GM12892 (cell line): Measurements from ENCODE around the gene PLEKHA5.

ENCODE experiments used
- POLR2A ChIP-seq: IDR thresholded peaks from 2 replicates; pipeline ENCODE4 v1.6.1; 2011; ENCODE audit warnings: low read depth, low read length, control low read depth
- POLR2AphosphoS5 ChIP-seq: IDR thresholded peaks from 2 replicates; pipeline ENCODE4 v1.6.1; 2011; ENCODE audit warnings: low read depth, low read length, control low read depth
- TAF1 ChIP-seq: IDR thresholded peaks from 2 replicates; pipeline ENCODE4 v1.6.1; 2011; ENCODE audit warnings: low read depth, mild to moderate bottlenecking, control low read depth, low read length, borderline replicate concordance

- no peak for TF ChIP-seq POLR2AphosphoS5
- TF ChIP-seq POLR2A = no peak
- no peak for TF ChIP-seq TAF1
Measured at GRCh38 chr12:19382111-19382526, 252.6 kb downstream of the PLEKHA5 start.
